Endothelial cell of hepatic sinusoid (primary cell): ENCODE data around the gene OTUD5.

Source experiments
- in situ Hi-C: cut with HindIII; loops from 2 replicates; pipeline ENCODE4 v1.10.0; 2017; ENCODE audit warnings: low sequenced_read_pairs

OTUD5 gene

GRCh38 chrX:48938721-48939425 is 18.5 kb downstream of the OTUD5 start:
- in situ Hi-C loops = no loop called here

GRCh38 chrX:48937054-48937907 is 20.1 kb downstream of the OTUD5 start:
- in situ Hi-C loops = no loop called here

GRCh38 chrX:48936429-48937053 is 20.9 kb downstream of the OTUD5 start:
- in situ Hi-C loops = no loop called here

- in situ Hi-C loops = no loop called here
Observed at GRCh38 chrX:48935301-48935670, 22.1 kb downstream of the OTUD5 start.

- in situ Hi-C loops = no loop called here
Observed at GRCh38 chrX:48934581-48935300, 22.7 kb downstream of the OTUD5 start.

GRCh38 chrX:48933757-48934156 is 23.6 kb downstream of the OTUD5 start:
- in situ Hi-C loops = no loop called here

- in situ Hi-C loops = no loop called here
Observed at GRCh38 chrX:48927736-48928382, 29.5 kb downstream of the OTUD5 start.

- in situ Hi-C loops = no loop called here
Observed at GRCh38 chrX:48927123-48927522, 30.3 kb downstream of the OTUD5 start.

GRCh38 chrX:48924270-48924669 is 33.1 kb downstream of the OTUD5 start:
- in situ Hi-C loops = no loop called here

- in situ Hi-C loops = no loop called here
Observed at GRCh38 chrX:48923771-48924170, 33.6 kb downstream of the OTUD5 start.

GRCh38 chrX:48920718-48921104 is 36.7 kb downstream of the OTUD5 start:
- in situ Hi-C loops = no loop called here

GRCh38 chrX:48919947-48920717 is 37.3 kb downstream of the OTUD5 start:
- in situ Hi-C loops = no loop called here

GRCh38 chrX:48919360-48919841 is 38.0 kb downstream of the OTUD5 start:
- in situ Hi-C loops = no loop called here

GRCh38 chrX:48918643-48919340 is 38.6 kb downstream of the OTUD5 start, which contains the start of gene PIM2:
Gene PIM2 (minus strand): TSS chrX:48919024. CDS start chrX:48918834, 190 bp downstream.
- in situ Hi-C loops = no loop called here

GRCh38 chrX:48918301-48918642 is 39.1 kb downstream of the OTUD5 start:
- in situ Hi-C loops = no loop called here

GRCh38 chrX:48917139-48918001 is 40.0 kb downstream of the OTUD5 start:
- in situ Hi-C loops = no loop called here

GRCh38 chrX:48914593-48915493 is 42.6 kb downstream of the OTUD5 start:
- in situ Hi-C loops = no loop called here
